ENCODE measurements around the gene TNNI3K.

GRCh38 chr1:74205266-74205665 lies 29.9 kb upstream of the TNNI3K start:
- TF ChIP-seq CBX8 (IDR thresholded peaks at IDR 0.05; ENCODE audit: borderline replicate concordance, low read depth, low read length) (no peak), SP2 (IDR thresholded peaks at IDR 0.05; ENCODE audit: low read length) (no peak), FOSL1 (IDR thresholded peaks at IDR 0.05; ENCODE audit: insufficient read depth, low read depth, low read length) (no peak), NRF1 (IDR thresholded peaks at IDR 0.05; ENCODE audit: low read depth, low read length) (no peak), GTF2F1 (IDR thresholded peaks at IDR 0.05; ENCODE audit: borderline replicate concordance, low read depth, low read length) (no peak), CTCF (IDR thresholded peaks at IDR 0.05; ENCODE audit: control extremely low read depth in 1 of 3, insufficient read depth in 1 of 3, low read depth in 1 of 3, low read length in 3 of 3) (no peak), CREB1 (IDR thresholded peaks at IDR 0.05) (no peak), POLR2A (IDR thresholded peaks at IDR 0.05; ENCODE audit: control extremely low read depth in 1 of 2, low read depth in 2 of 2, low read length in 2 of 2) (no peak), EZH2 (IDR thresholded peaks at IDR 0.05; ENCODE audit: low read depth, low read length, severe bottlenecking) (no peak), CHD2 (IDR thresholded peaks at IDR 0.05; ENCODE audit: low read length) (no peak), BCL11A (IDR thresholded peaks at IDR 0.05; ENCODE audit: low read depth in 2 of 2, low read length in 2 of 2) (no peak), ZNF274 (IDR thresholded peaks at IDR 0.05; ENCODE audit: borderline replicate concordance, extremely low read depth, low read length) (no peak)

Measured in H1 (cell line).